ENCODE results near the gene MRPL33. TPM values are rescaled to one million over a fixed set of nuclear protein-coding genes. Genes with fewer than 3 reads are reported as not detected.
A peak's percentile ranks its signal among the peaks of the same experiment; 100 is the strongest.

Gene MRPL33
- polyA plus RNA-seq, 1 donor from 2014 or later: 406 TPM

- Histone ChIP-seq H3F3A (ENCODE audit: insufficient read depth, low read length, poor library complexity, severe bottlenecking) (no peaks in the 10 kb centered on the region), H3K9me3 (ENCODE audit: low read length) (no peaks in the 10 kb centered on the region), H3K79me2 (replicated peaks; ENCODE audit: insufficient read depth, low read length) (no peaks in the 10 kb centered on the region), H4K20me1 (ENCODE audit: insufficient read depth) (no peaks in the 10 kb centered on the region), H3K36me3 (ENCODE audit: insufficient read depth, low read length) (no peaks in the 10 kb centered on the region), H3K27ac (ENCODE audit: low read length) (peak overlapping the region; percentile 51), H3K27me3 (ENCODE audit: insufficient read depth, low read depth, low read length) (no peaks in the 10 kb centered on the region), H3K4me3 (ENCODE audit: low read length) (no peak overlapping the region), H2AFZ (ENCODE audit: low read depth, low read length) (no peak overlapping the region), H3K9me2 (ENCODE audit: insufficient read depth, low read length) (no peaks in the 10 kb centered on the region), H3K4me2 (ENCODE audit: low read length) (no peak overlapping the region), H3K9ac (ENCODE audit: low read length) (no peak overlapping the region)
- TF ChIP-seq EP300 (conservative IDR thresholded peaks at IDR 0.05; ENCODE audit: poor library complexity, severe bottlenecking): no peak
- no peak for TF ChIP-seq MXI1 (conservative IDR thresholded peaks at IDR 0.05; ENCODE audit: poor library complexity, severe bottlenecking)
- no peak for TF ChIP-seq SMC3 (conservative IDR thresholded peaks at IDR 0.05; ENCODE audit: poor library complexity)
- TF ChIP-seq EZH2 (IDR thresholded peaks at IDR 0.05; ENCODE audit: borderline replicate concordance, insufficient read depth, low read length, poor library complexity, severe bottlenecking): no peak
- TF ChIP-seq, protein P1, sequence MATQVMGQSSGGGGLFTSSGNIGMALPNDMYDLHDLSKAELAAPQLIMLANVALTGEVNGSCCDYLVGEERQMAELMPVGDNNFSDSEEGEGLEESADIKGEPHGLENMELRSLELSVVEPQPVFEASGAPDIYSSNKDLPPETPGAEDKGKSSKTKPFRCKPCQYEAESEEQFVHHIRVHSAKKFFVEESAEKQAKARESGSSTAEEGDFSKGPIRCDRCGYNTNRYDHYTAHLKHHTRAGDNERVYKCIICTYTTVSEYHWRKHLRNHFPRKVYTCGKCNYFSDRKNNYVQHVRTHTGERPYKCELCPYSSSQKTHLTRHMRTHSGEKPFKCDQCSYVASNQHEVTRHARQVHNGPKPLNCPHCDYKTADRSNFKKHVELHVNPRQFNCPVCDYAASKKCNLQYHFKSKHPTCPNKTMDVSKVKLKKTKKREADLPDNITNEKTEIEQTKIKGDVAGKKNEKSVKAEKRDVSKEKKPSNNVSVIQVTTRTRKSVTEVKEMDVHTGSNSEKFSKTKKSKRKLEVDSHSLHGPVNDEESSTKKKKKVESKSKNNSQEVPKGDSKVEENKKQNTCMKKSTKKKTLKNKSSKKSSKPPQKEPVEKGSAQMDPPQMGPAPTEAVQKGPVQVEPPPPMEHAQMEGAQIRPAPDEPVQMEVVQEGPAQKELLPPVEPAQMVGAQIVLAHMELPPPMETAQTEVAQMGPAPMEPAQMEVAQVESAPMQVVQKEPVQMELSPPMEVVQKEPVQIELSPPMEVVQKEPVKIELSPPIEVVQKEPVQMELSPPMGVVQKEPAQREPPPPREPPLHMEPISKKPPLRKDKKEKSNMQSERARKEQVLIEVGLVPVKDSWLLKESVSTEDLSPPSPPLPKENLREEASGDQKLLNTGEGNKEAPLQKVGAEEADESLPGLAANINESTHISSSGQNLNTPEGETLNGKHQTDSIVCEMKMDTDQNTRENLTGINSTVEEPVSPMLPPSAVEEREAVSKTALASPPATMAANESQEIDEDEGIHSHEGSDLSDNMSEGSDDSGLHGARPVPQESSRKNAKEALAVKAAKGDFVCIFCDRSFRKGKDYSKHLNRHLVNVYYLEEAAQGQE (IDR thresholded peaks at IDR 0.05; ENCODE audit: borderline replicate concordance): no peak
- TF ChIP-seq POLR2AphosphoS5 (IDR thresholded peaks at IDR 0.05): no peak
- TF ChIP-seq CTCF (IDR thresholded peaks at IDR 0.05; ENCODE audit: poor library complexity, severe bottlenecking): no peak
- TF ChIP-seq TAF1 (IDR thresholded peaks at IDR 0.05; ENCODE audit: low read depth): no peak
- TF ChIP-seq RAD21 (conservative IDR thresholded peaks at IDR 0.05): no peak
Observed at GRCh38 chr2:27795093-27795834, 23.7 kb downstream of the MRPL33 start.

DNA sequence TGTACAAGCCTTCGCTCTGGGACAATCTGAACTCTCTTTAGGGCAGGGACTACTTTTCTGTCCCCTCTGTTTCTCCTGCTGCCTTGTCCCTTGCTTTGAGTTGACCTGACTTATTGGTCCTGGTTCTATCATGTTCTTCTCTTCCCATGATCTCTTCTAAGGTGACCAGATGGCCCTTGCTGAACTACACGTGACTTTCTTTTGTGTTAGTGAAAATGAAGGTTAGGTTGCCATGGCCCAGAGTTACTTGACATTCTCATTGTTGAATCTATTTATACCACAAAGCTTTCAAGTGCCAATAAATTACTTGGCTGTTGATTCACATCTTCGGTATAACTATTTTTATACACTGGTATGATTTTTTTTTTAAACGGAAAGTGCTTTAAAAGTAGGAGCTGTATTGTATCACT is 24.4 kb downstream of the MRPL33 start:
- no peaks in the 10 kb centered on the region for H3K9me3 ChIP-seq (ENCODE audit: low read length)
- no peaks in the 10 kb centered on the region for H4K20me1 ChIP-seq (ENCODE audit: insufficient read depth)
- no peak overlapping the region for H3K4me2 ChIP-seq (ENCODE audit: low read length)
- H3K9ac ChIP-seq (ENCODE audit: low read length): no peak overlapping the region
- H3K27ac ChIP-seq (ENCODE audit: low read length): peak overlapping the region; percentile 51
- H2AFZ ChIP-seq (ENCODE audit: low read depth, low read length): no peak overlapping the region
- H3K27me3 ChIP-seq (ENCODE audit: insufficient read depth, low read depth, low read length): no peaks in the 10 kb centered on the region
- H3K79me2 ChIP-seq (replicated peaks; ENCODE audit: insufficient read depth, low read length): no peaks in the 10 kb centered on the region
- no peaks in the 10 kb centered on the region for H3K36me3 ChIP-seq (ENCODE audit: insufficient read depth, low read length)
- H3F3A ChIP-seq (ENCODE audit: insufficient read depth, low read length, poor library complexity, severe bottlenecking): no peaks in the 10 kb centered on the region
- no peak overlapping the region for H3K4me3 ChIP-seq (ENCODE audit: low read length)
- TF ChIP-seq SMC3 (conservative IDR thresholded peaks at IDR 0.05; ENCODE audit: poor library complexity) (no peak), EP300 (conservative IDR thresholded peaks at IDR 0.05; ENCODE audit: poor library complexity, severe bottlenecking) (no peak), POLR2AphosphoS5 (IDR thresholded peaks at IDR 0.05) (no peak), MXI1 (conservative IDR thresholded peaks at IDR 0.05; ENCODE audit: poor library complexity, severe bottlenecking) (no peak)
- TF ChIP-seq, protein P1 (IDR thresholded peaks at IDR 0.05; ENCODE audit: borderline replicate concordance): no peak
- no peaks in the 10 kb centered on the region for H3K9me2 ChIP-seq (ENCODE audit: insufficient read depth, low read length)

Measured in neural cell (in vitro differentiated cells).